Fibroblast of the aortic adventitia (primary cell): ENCODE results near the gene SEC31B. TPM values are rescaled to one million over a fixed set of nuclear protein-coding genes. Genes with fewer than 3 reads are reported as not detected.
A peak's percentile ranks its signal among the peaks of the same experiment; 100 is the strongest.

ENCODE experiments used
- DNase-seq: peaks from one replicate; pipeline ENCODE4 v3.0.0-alpha.2; 2010; ENCODE audit warnings: low read depth
- H3K4me3 ChIP-seq: 2 replicates; pipeline ENCODE4 v1.5.1; 2011; ENCODE audit warnings: low read depth, mild to moderate bottlenecking, control low read depth, low read length, moderate library complexity
- CTCF ChIP-seq: IDR thresholded peaks from 2 replicates; pipeline ENCODE4 v1.5.1; 2011; ENCODE audit warnings: mild to moderate bottlenecking, low read length, control low read depth, inconsistent platforms; ENCODE audit not compliant: insufficient read depth
- total RNA-seq: library from RNA; depleted of rRNA; stranded (reverse); fragments of >200 nt; gene quantifications from 2 replicates; pipeline ENCODE4 v1.2.3, GENCODE V29; 2012; ENCODE audit warnings: low replicate concordance

Gene SEC31B
- total RNA-seq, 1 donor: 3.3 TPM

- TF ChIP-seq CTCF: no peak
- DNase-seq: no peak
- no peak overlapping the region for H3K4me3 ChIP-seq
These were observed 10.3 kb downstream of the SEC31B start for GRCh38 chr10:100509241-100509840.

- peak; percentile 70 for TF ChIP-seq CTCF
- DNase-seq: peak; percentile 70
- no peak overlapping the region for H3K4me3 ChIP-seq
These were observed 10.9 kb downstream of the SEC31B start for GRCh38 chr10:100508691-100509150.

- TF ChIP-seq CTCF: no peak
- no peak for DNase-seq
- H3K4me3 ChIP-seq: no peak overlapping the region
These were observed 11.4 kb downstream of the SEC31B start for GRCh38 chr10:100508266-100508665.

- DNase-seq: no peak
- TF ChIP-seq CTCF: no peak
These were observed 12.3 kb downstream of the SEC31B start for GRCh38 chr10:100507357-100507732.

GRCh38 chr10:100506596-100507356 lies 12.9 kb downstream of the SEC31B start:
- H3K4me3 ChIP-seq: no peak overlapping the region
- DNase-seq: peak; percentile 49
- no peak for TF ChIP-seq CTCF

More at GRCh38 chr10:100507357-100507732, 12.3 kb downstream of the SEC31B start:
- H3K4me3 ChIP-seq: no peak overlapping the region

- TF ChIP-seq CTCF: no peak
- no peak for DNase-seq
These were observed 14.5 kb downstream of the SEC31B start for GRCh38 chr10:100505164-100505563.

More at GRCh38 chr10:100505164-100505563, 14.5 kb downstream of the SEC31B start:
- H3K4me3 ChIP-seq: no peak overlapping the region
